Right lobe of liver (tissue), 6 donors: ENCODE results near the gene ZCCHC14. TPM values are rescaled to one million over a fixed set of nuclear protein-coding genes. Genes with fewer than 3 reads are reported as not detected.
"Not testable (repeated sequence)": the region's sequence is repeated elsewhere in the genome, so short reads cannot be mapped to it uniquely, and the experiment has no call there.

Experiments
- ATAC-seq, 4 donors: fragments of 200-7000 bp; cut with Tn5 transposase; one replicate each; pipeline ENCODE4 v1.9.1; 2020; ENCODE audit warnings: mild to moderate bottlenecking in 4 of 4, moderate library complexity in 4 of 4
- DNase-seq, 3 donors: peaks; one replicate each; pipeline ENCODE4 v3.0.0-alpha.2; 2020
- H3K27ac ChIP-seq, 3 donors: fragments of 200-600 bp; one replicate each; pipeline ENCODE4 v1.8.0; 2022
- H3K27me3 ChIP-seq, 2 donors: fragments of 200-600 bp; one replicate each; pipeline ENCODE4 v1.8.0; 2022
- H3K36me3 ChIP-seq, 4 donors: fragments of 200-600 bp; sonication (generic) in 1 of 4; one replicate each; pipeline versions ENCODE4 v1.5.1 to v1.8.0; 2017 to 2022; ENCODE audit warnings: control low read depth in 1 of 4
- H3K4me1 ChIP-seq, 4 donors: fragments of 200-600 bp; sonication (generic) in 1 of 4; one replicate each; pipeline versions ENCODE4 v1.5.1 to v1.8.0; 2017 to 2022; ENCODE audit warnings: control low read depth in 1 of 4
- H3K4me3 ChIP-seq, 3 donors: fragments of 200-600 bp; one replicate each; pipeline ENCODE4 v1.8.0; 2022
- H3K9me3 ChIP-seq, 4 donors: fragments of 200-600 bp; sonication (generic) in 1 of 4; one replicate each; pipeline versions ENCODE4 v1.5.1 to v1.8.0; 2017 to 2022; ENCODE audit warnings: control low read depth in 1 of 4
- POLR2A ChIP-seq: fragments of 450-650 bp; IDR thresholded peaks from one replicate; pipeline ENCODE4 v1.6.1; 2017; ENCODE audit warnings: antibody characterized with exemption, mild to moderate bottlenecking
- WGBS: methylation state at CpG from one replicate; pipeline ENCODE4 v1.1.6; 2018; ENCODE audit warnings: low coverage, low lambda C conversion rate; ENCODE audit not compliant: insufficient coverage; ENCODE audit errors: missing lambda C conversion rate; 5-methylcytosine and 5-hydroxymethylcytosine counted together
- intact Hi-C, 2 donors: fragments of 100-400 bp; cut with DNase I; formaldehyde crosslinking; loops; one replicate each; pipeline versions ENCODE4 v1.11.2 to v1.14.1; 2022
- total RNA-seq, 6 experiments: library from RNA; depleted of rRNA in 2 of 6; stranded (reverse); fragments of >200 nt in 2 of 6; fragmentation: NEBNext Ultra II Directional in 3 of 6; extraction: Animal tissue kit (Norgen Biotek cat#: 25700) in 3 of 6; gene quantifications; one replicate each; pipeline versions ENCODE4 v1.1.0 to v1.2.4, GENCODE V29; 2016 to 2023
- TF ChIP-seq, protein P1 (sequence below), 4 donors: fragments of 200-600 bp in 3 of 4; fragments of 450-650 bp in 1 of 4; IDR thresholded peaks; one replicate each; pipeline versions ENCODE4 v1.5.1 to v1.8.0; 2016 to 2022; ENCODE audit warnings: antibody characterized with exemption in 4 of 4, mild to moderate bottlenecking in 2 of 4
- donor health status: DM: no; HTN: yes; CAD: no.
- donor health status: DM: no; HTN: no; CAD: no.
- donor health status: DM: no; HTN: no; CAD: no.
- donor health status: DM: no; HTN: yes; CAD: no.
- donor health status: DM: no; HTN: yes; CAD: no.

Gene ZCCHC14
- total RNA-seq, 6 experiments from 2014 or later: 12.6 to 26.5 (median 17.7) TPM

DNA sequence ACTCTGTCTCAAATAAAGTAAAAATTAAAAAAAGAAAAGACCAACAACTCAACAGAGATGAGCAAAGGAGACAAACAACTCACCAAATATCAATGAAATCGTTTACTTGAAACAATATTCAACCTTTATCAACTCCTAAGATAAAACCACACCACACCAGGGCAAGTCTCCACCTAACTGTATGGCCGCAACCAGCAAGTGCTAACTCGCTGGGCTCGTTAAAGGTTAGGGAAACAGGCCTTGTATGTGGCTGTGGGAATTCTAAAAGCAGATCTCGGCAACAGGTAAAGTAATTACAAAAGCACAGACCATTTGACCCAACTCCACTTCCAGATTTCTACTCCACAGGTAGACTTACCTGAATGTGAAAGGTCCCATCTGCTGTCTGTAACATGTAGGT, 9.3 kb downstream of the ZCCHC14 start:
- Histone ChIP-seq H3K9me3 (no peaks in the 10 kb centered on the region), H3K27ac (peak overlapping the region in 2 of 3 donors; percentile 62 to 72), H3K36me3 (no peaks in the 10 kb centered on the region), H3K4me3 (no peak overlapping the region), H3K4me1 (peaks cover 0 to 69% (median 24%) of the 10 kb centered on the region in 4 donors), H3K27me3 (no peaks in the 10 kb centered on the region)
- intact Hi-C loops: no loop called here
- ATAC-seq: no peak
- 72% methylated on average over 5 of the region's 5 CpGs for WGBS
- TF ChIP-seq POLR2A: no peak
- TF ChIP-seq, protein P1, sequence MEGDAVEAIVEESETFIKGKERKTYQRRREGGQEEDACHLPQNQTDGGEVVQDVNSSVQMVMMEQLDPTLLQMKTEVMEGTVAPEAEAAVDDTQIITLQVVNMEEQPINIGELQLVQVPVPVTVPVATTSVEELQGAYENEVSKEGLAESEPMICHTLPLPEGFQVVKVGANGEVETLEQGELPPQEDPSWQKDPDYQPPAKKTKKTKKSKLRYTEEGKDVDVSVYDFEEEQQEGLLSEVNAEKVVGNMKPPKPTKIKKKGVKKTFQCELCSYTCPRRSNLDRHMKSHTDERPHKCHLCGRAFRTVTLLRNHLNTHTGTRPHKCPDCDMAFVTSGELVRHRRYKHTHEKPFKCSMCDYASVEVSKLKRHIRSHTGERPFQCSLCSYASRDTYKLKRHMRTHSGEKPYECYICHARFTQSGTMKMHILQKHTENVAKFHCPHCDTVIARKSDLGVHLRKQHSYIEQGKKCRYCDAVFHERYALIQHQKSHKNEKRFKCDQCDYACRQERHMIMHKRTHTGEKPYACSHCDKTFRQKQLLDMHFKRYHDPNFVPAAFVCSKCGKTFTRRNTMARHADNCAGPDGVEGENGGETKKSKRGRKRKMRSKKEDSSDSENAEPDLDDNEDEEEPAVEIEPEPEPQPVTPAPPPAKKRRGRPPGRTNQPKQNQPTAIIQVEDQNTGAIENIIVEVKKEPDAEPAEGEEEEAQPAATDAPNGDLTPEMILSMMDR (IDR thresholded peaks at IDR 0.05): no peak
- DNase-seq: no peak

GRCh38 chr16:87482670-87483069, 10.2 kb downstream of the ZCCHC14 start:
- H3K27ac ChIP-seq, H3K36me3 ChIP-seq, DNase-seq, H3K4me3 ChIP-seq, H3K27me3 ChIP-seq, ATAC-seq, H3K9me3 ChIP-seq, intact Hi-C loops: not testable (repeated sequence)
- 74% methylated on average over 6 of the region's 6 CpGs for WGBS
- H3K4me1 ChIP-seq: peaks cover 0 to 61% (median 21%) of the 10 kb centered on the region in 4 donors

DNA sequence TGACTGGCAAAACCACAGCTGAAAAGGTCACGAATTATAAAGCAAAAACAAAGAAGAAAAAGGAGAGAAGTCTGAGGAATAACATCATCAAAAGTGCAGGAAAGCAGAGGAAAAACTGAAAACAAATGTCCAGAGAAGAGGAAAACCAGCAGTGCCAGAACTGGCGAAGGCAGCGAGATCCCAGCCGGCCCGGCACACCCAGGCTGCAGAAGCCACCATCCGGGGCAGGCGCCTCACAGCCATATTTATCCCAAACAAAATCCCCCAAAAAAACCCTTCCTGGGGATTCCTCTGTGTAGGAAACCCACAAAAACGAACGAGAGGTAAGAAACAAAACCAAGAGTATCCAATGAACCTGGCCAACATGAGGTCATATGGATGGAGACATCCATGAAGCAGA, 10.6 kb downstream of the ZCCHC14 start:
- Histone ChIP-seq H3K9me3 (no peaks in the 10 kb centered on the region), H3K27ac (no peak overlapping the region), H3K36me3 (no peaks in the 10 kb centered on the region), H3K4me1 (peaks cover 0 to 57% (median 19%) of the 10 kb centered on the region in 4 donors), H3K4me3 (no peak overlapping the region), H3K27me3 (no peaks in the 10 kb centered on the region)
- TF ChIP-seq POLR2A: no peak
- TF ChIP-seq, protein P1 (IDR thresholded peaks at IDR 0.05): no peak
- 71% methylated on average over 5 of the region's 9 CpGs for WGBS
- DNase-seq (no peak), ATAC-seq (no peak)
- intact Hi-C loops: no loop called here

DNA sequence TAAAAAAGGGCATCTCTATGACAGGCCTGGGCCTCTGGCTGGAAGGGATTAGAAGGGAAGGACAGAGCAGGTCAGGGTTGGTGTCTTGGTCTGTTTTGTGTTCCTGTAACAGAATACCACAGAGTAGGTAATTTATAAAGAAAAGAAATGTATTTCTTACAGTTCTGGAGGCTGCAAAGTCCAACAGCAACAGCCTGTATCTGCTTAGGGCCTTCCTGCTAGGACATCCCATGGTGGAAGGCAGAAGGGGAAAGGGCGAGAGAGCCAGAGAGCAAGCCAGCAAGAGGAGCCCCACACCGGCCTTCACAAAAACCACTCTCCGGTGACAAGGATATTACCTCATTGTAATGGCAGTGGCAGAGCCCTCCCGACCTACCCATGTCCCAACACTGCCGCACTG, 11.1 kb downstream of the ZCCHC14 start:
- H3K36me3 ChIP-seq, ATAC-seq, H3K4me3 ChIP-seq, DNase-seq, intact Hi-C loops, H3K27ac ChIP-seq, H3K27me3 ChIP-seq, H3K9me3 ChIP-seq: not testable (repeated sequence)
- peaks cover 0 to 52% (median 17%) of the 10 kb centered on the region in 4 donors for H3K4me1 ChIP-seq
- WGBS: 100% methylated on average over 1 of the region's 5 CpGs

DNA sequence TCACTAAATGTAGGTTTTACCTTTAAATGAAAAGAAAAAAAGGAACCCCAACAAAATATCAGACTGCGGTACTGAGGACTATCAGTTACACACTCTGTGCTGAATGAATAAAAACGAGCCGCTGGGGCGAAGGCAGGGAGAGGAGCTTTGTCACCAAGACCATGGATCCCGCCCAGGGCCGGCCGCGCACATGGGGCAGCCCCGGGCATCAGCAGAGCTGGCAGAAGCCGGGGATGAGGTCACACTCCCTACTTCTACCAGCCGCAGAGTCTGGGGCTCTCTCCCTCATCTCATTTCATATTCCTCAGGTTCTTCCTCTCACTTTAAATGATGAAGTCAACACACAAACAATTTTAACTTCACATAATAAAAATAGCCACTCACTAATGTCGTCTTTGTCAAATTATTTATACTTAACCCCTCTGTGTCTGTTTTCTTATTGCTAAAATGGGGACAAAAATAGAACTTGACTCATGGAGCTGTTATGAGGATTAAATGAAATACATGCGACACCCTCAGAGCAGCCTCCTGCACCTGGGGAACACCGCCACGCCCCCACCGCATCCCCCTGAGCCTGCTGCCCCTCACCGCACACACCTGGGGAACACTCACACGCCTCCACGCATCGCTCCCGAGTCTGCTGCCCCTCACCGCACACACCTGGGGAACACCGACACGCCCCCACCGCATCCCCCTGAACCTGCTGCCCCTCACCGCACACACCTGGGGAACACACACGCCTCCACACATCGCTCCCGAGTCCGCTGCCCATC, 15.4 kb downstream of the ZCCHC14 start:
- H3K9me3 ChIP-seq, H3K27ac ChIP-seq, intact Hi-C loops, H3K36me3 ChIP-seq, H3K27me3 ChIP-seq, H3K4me3 ChIP-seq: not testable (repeated sequence)
- peaks cover 0 to 32% (median 8%) of the 10 kb centered on the region in 4 donors for H3K4me1 ChIP-seq
- WGBS: 61% methylated on average over 25 of the region's 30 CpGs
- DNase-seq (peak in 2 of 3 donors; percentile 74 to 81), ATAC-seq (peak; percentile 73 to 96 (median 81))

DNA sequence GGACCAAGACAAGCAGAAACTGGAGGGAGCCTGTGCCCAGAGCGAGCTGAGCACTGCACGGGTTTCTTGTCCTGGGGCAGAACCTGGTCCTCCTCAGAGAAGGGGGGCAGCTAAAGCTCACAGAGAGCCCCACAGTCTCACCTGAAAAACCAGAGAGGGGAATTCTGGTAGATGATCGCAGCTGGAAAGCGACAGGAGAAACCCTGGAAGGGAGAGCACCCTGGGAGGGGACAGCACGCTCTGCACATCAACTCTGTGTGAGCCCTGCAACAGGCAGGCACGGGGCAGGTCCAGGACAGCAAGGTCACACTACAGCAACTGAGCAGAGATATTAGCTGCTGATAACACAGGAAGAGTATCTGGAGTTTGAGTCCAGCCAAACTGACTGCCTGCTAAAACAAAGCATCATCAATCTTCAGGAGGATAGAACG, 18.2 kb downstream of the ZCCHC14 start:
- DNase-seq: peak in 1 of 3 donors; percentile 68
- intact Hi-C loops: no loop called here
- Histone ChIP-seq H3K9me3 (no peaks in the 10 kb centered on the region), H3K4me1 (peaks cover 0 to 47% (median 14%) of the 10 kb centered on the region in 4 donors), H3K36me3 (no peaks in the 10 kb centered on the region), H3K27me3 (no peaks in the 10 kb centered on the region), H3K27ac (peak overlapping the region in 1 of 3 donors; percentile 10), H3K4me3 (no peak overlapping the region)
- peak; percentile 47 to 75 (median 50) for ATAC-seq
- TF ChIP-seq, protein P1 (IDR thresholded peaks at IDR 0.05): no peak
- WGBS: 45% methylated on average over 3 of the region's 7 CpGs
